ENCODE results near the gene TCF4. TPM values are rescaled to one million over a fixed set of nuclear protein-coding genes. Genes with fewer than 3 reads are reported as not detected.
A peak's percentile ranks its signal among the peaks of the same experiment; 100 is the strongest.

The TCF4 gene
- total and polyA plus RNA-seq, 7 donors = 3.5 to 149 (median 106) TPM

GRCh38 chr18:55421615-55422419, 166.2 kb downstream of the TCF4 start:
- intact Hi-C loops (cut with DNase I) = loop anchor here (2.0 kb wide), 1 partner anchor 167 kb away; the partner anchor contains the start of gene TCF4
- Histone ChIP-seq H3K9me3 (no peaks in the 10 kb centered on the region), H3K27me3 (no peaks in the 10 kb centered on the region), H3K27ac (peak overlapping the region; percentile 50 to 73 (median 69)), H3K36me3 (no peaks in the 10 kb centered on the region), H3K4me3 (peak overlapping the region; percentile 10 to 38 (median 31)), H3K4me1 (peaks cover 0 to 27% (median 7%) of the 10 kb centered on the region in 4 donors)
- no peak for DNase-seq
- WGBS, 2 donors = 71 to 79% methylated on average over 8 of the region's 8 CpGs
- TF ChIP-seq EP300 (IDR thresholded peaks at IDR 0.05) (no peak), POLR2A (IDR thresholded peaks at IDR 0.05) (no peak), POLR2AphosphoS5 (IDR thresholded peaks at IDR 0.05) (no peak)
- TF ChIP-seq, protein P1, sequence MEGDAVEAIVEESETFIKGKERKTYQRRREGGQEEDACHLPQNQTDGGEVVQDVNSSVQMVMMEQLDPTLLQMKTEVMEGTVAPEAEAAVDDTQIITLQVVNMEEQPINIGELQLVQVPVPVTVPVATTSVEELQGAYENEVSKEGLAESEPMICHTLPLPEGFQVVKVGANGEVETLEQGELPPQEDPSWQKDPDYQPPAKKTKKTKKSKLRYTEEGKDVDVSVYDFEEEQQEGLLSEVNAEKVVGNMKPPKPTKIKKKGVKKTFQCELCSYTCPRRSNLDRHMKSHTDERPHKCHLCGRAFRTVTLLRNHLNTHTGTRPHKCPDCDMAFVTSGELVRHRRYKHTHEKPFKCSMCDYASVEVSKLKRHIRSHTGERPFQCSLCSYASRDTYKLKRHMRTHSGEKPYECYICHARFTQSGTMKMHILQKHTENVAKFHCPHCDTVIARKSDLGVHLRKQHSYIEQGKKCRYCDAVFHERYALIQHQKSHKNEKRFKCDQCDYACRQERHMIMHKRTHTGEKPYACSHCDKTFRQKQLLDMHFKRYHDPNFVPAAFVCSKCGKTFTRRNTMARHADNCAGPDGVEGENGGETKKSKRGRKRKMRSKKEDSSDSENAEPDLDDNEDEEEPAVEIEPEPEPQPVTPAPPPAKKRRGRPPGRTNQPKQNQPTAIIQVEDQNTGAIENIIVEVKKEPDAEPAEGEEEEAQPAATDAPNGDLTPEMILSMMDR (IDR thresholded peaks at IDR 0.05) = no peak

- TF ChIP-seq, protein P1 (IDR thresholded peaks at IDR 0.05) = no peak
- TF ChIP-seq POLR2AphosphoS5 (IDR thresholded peaks at IDR 0.05) (no peak), EP300 (IDR thresholded peaks at IDR 0.05) (no peak), POLR2A (IDR thresholded peaks at IDR 0.05) (no peak)
- Histone ChIP-seq H3K36me3 (no peaks in the 10 kb centered on the region), H3K9me3 (no peaks in the 10 kb centered on the region), H3K27ac (peak overlapping the region; percentile 50 to 73 (median 69)), H3K27me3 (no peaks in the 10 kb centered on the region), H3K4me3 (peak overlapping the region in 2 of 4 donors; percentile 35 to 38), H3K4me1 (peaks cover 0 to 31% (median 7%) of the 10 kb centered on the region in 4 donors)
- intact Hi-C loops (cut with DNase I) = no loop called here
- no peak for DNase-seq
- WGBS, 2 donors = 51 to 55% methylated on average over 4 of the region's 4 CpGs
Measured at GRCh38 chr18:55421308-55421614, 166.7 kb downstream of the TCF4 start.

GRCh38 chr18:55420665-55421307, 167.2 kb downstream of the TCF4 start:
- no peaks in the 10 kb centered on the region for H3K9me3 ChIP-seq
- no peak for DNase-seq
- H3K27me3 ChIP-seq = no peaks in the 10 kb centered on the region
- H3K4me3 ChIP-seq = peak overlapping the region in 2 of 4 donors; percentile 13 to 38
- 27 to 41% methylated on average over 6 of the region's 6 CpGs for WGBS, 2 donors
- H3K4me1 ChIP-seq = peaks cover 0 to 31% (median 7%) of the 10 kb centered on the region in 4 donors
- intact Hi-C loops (cut with DNase I) = no loop called here
- H3K36me3 ChIP-seq = no peaks in the 10 kb centered on the region
- H3K27ac ChIP-seq = peak overlapping the region; percentile 50 to 73 (median 69)
- TF ChIP-seq POLR2AphosphoS5 (IDR thresholded peaks at IDR 0.05) (no peak), EP300 (IDR thresholded peaks at IDR 0.05) (no peak), POLR2A (IDR thresholded peaks at IDR 0.05) (no peak)
- TF ChIP-seq, protein P1 (IDR thresholded peaks at IDR 0.05) = no peak

DNA sequence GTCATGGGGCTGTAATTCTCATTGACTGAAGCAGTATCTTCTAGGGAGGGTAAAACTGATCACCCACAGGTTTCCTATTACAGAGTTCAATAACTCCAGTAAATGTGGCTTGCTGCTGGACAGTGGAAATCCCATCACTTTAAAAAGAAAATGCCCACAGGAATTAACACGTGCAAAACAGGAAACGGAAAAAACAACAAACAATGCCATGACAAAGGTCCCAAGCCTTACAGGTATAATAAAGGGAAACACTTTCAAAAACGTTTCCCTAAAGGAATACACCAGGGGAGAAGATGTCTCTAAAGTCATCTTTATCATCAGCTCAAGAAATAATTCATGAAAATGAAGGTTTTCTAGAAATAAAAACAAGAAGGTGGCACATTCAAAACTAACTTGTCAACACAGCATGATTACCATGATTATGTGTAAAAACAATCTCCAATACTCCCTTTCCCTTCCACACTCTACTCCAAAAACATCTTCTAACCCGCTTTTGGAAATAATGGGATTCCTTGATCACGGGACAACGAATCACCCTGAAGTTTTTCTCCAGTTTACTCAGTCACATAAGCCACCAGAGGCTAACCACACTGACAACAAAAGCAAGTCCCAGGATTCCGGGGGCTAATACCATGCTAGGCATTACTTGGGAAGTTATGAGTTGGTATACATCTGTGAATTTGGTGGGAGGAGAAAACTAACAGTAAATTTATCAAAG, 167.9 kb downstream of the TCF4 start:
- intact Hi-C loops (cut with DNase I) = no loop called here
- Histone ChIP-seq H3K27me3 (no peaks in the 10 kb centered on the region), H3K9me3 (no peaks in the 10 kb centered on the region), H3K4me1 (peaks cover 0 to 35% (median 7%) of the 10 kb centered on the region in 4 donors), H3K27ac (peak overlapping the region; percentile 50 to 73 (median 69)), H3K4me3 (peak overlapping the region in 3 of 4 donors; percentile 1 to 13 (median 12)), H3K36me3 (no peaks in the 10 kb centered on the region)
- TF ChIP-seq EP300 (IDR thresholded peaks at IDR 0.05) = no peak
- TF ChIP-seq POLR2A (IDR thresholded peaks at IDR 0.05) = no peak
- no peak for TF ChIP-seq POLR2AphosphoS5 (IDR thresholded peaks at IDR 0.05)
- TF ChIP-seq, protein P1 (IDR thresholded peaks at IDR 0.05) = no peak
- DNase-seq = no peak
- WGBS, 2 donors = 31% methylated on average over 7 of the region's 7 CpGs

Data from sigmoid colon (tissue), 7 donors.